ENCODE results near the gene PRAMEF18. TPM values are rescaled to one million over a fixed set of nuclear protein-coding genes. Genes with fewer than 3 reads are reported as not detected.
"Not testable (repeated sequence)": the region's sequence is repeated elsewhere in the genome, so short reads cannot be mapped to it uniquely, and the experiment has no call there.

Gene PRAMEF18
- total RNA-seq, 1 experiment from 2014 or later: not detected

GRCh38 chr1:13228343-13228781, 2.4 kb upstream of the PRAMEF18 start:
- no peaks in the 10 kb centered on the region for H3K36me3 ChIP-seq
- DNase-seq (ENCODE audit: low read depth in 1 of 2, low spot score in 2 of 2): no peak

GRCh38 chr1:13227271-13228055, 1.5 kb upstream of the PRAMEF18 start:
- not testable (repeated sequence) for H3K4me3 ChIP-seq; H3K9me3 ChIP-seq (replicated peaks); H3K27ac ChIP-seq; H3K4me1 ChIP-seq (replicated peaks); H3K36me3 ChIP-seq; H3K27me3 ChIP-seq (replicated peaks); DNase-seq (ENCODE audit: low read depth in 1 of 2, low spot score in 2 of 2)

More at GRCh38 chr1:13228343-13228781, 2.4 kb upstream of the PRAMEF18 start:
- Histone ChIP-seq H3K27ac (no peak overlapping the region), H3K4me3 (no peak overlapping the region), H3K27me3 (replicated peaks) (0 out of 2 replicates have a peak, but pooled peaks cover 2% of the 10 kb centered on the region), H3K9me3 (replicated peaks) (peaks cover 4% of the 10 kb centered on the region; the same call in 1 of the 2 replicates), H3K4me1 (replicated peaks) (no peaks in the 10 kb centered on the region)

GRCh38 chr1:13224480-13225060, 1.4 kb downstream of the PRAMEF18 start:
- no peaks in the 10 kb centered on the region for H3K36me3 ChIP-seq
- H3K4me3 ChIP-seq: no peak overlapping the region
- no peak for DNase-seq (ENCODE audit: low read depth in 1 of 2, low spot score in 2 of 2)
- peaks cover 4% of the 10 kb centered on the region; the same call in 1 of the 2 replicates for H3K9me3 ChIP-seq (replicated peaks)
- no peak overlapping the region for H3K27ac ChIP-seq
- H3K27me3 ChIP-seq (replicated peaks): 0 out of 2 replicates have a peak, but pooled peaks cover 2% of the 10 kb centered on the region
- H3K4me1 ChIP-seq (replicated peaks): no peaks in the 10 kb centered on the region

- not testable (repeated sequence) for H3K4me3 ChIP-seq; H3K4me1 ChIP-seq (replicated peaks); H3K27ac ChIP-seq; H3K9me3 ChIP-seq (replicated peaks); H3K36me3 ChIP-seq; H3K27me3 ChIP-seq (replicated peaks); DNase-seq (ENCODE audit: low read depth in 1 of 2, low spot score in 2 of 2)
These were observed 3.2 kb downstream of the PRAMEF18 start for GRCh38 chr1:13222788-13223187.

GRCh38 chr1:13219203-13219602, 6.8 kb downstream of the PRAMEF18 start:
- not testable (repeated sequence) for H3K27ac ChIP-seq, H3K4me3 ChIP-seq

GRCh38 chr1:13216619-13217018, 9.3 kb downstream of the PRAMEF18 start:
- H3K27ac ChIP-seq; H3K4me3 ChIP-seq; H3K9me3 ChIP-seq (replicated peaks); H3K4me1 ChIP-seq (replicated peaks); H3K36me3 ChIP-seq; DNase-seq (ENCODE audit: low read depth in 1 of 2, low spot score in 2 of 2); H3K27me3 ChIP-seq (replicated peaks): not testable (repeated sequence)

More at GRCh38 chr1:13219203-13219602, 6.8 kb downstream of the PRAMEF18 start:
- H3K9me3 ChIP-seq (replicated peaks); H3K27me3 ChIP-seq (replicated peaks); H3K4me1 ChIP-seq (replicated peaks); DNase-seq (ENCODE audit: low read depth in 1 of 2, low spot score in 2 of 2); H3K36me3 ChIP-seq: not testable (repeated sequence)

GRCh38 chr1:13208712-13209111, 17.2 kb downstream of the PRAMEF18 start:
- not testable (repeated sequence) for H3K4me3 ChIP-seq; DNase-seq (ENCODE audit: low read depth in 1 of 2, low spot score in 2 of 2); H3K36me3 ChIP-seq

GRCh38 chr1:13201309-13201708, 24.6 kb downstream of the PRAMEF18 start, which contains the start of gene PRAMEF13:
PRAMEF13 (minus strand) TSS chr1:13201409; CDS start chr1:13199589, 1,820 bp downstream.
- not testable (repeated sequence) for DNase-seq (ENCODE audit: low read depth in 1 of 2, low spot score in 2 of 2); H3K36me3 ChIP-seq; H3K9me3 ChIP-seq (replicated peaks); H3K27me3 ChIP-seq (replicated peaks); H3K4me1 ChIP-seq (replicated peaks); H3K4me3 ChIP-seq; H3K27ac ChIP-seq

More at GRCh38 chr1:13208712-13209111, 17.2 kb downstream of the PRAMEF18 start:
- H3K9me3 ChIP-seq (replicated peaks); H3K27me3 ChIP-seq (replicated peaks); H3K4me1 ChIP-seq (replicated peaks); H3K27ac ChIP-seq: not testable (repeated sequence)

Other genes starting within 250 kb of the PRAMEF18 start
- not detected in 2 replicates for gene PRAMEF27, start 169.6 kb downstream of the PRAMEF18 start, total RNA-seq (2014; rRNA removed; shearing (Covaris generic))
- gene HNRNPCL3, start 165.4 kb downstream of the PRAMEF18 start, total RNA-seq (2014; rRNA removed; shearing (Covaris generic)): not detected in 2 replicates
- not detected in 2 replicates for gene PRAMEF25, start 155.4 kb downstream of the PRAMEF18 start, total RNA-seq (2014; rRNA removed; shearing (Covaris generic))
- not detected in 2 replicates for gene HNRNPCL2, start 109.3 kb downstream of the PRAMEF18 start, total RNA-seq (2014; rRNA removed; shearing (Covaris generic))
- gene PRAMEF26, start 70.1 kb downstream of the PRAMEF18 start, total RNA-seq (2014; rRNA removed; shearing (Covaris generic)): not detected in 2 replicates
- gene HNRNPCL4, start 60.5 kb downstream of the PRAMEF18 start, total RNA-seq (2014; rRNA removed; shearing (Covaris generic)): not detected in 2 replicates
- not detected in 2 replicates for gene PRAMEF9, start 54.3 kb downstream of the PRAMEF18 start, total RNA-seq (2014; rRNA removed; shearing (Covaris generic))
- not detected in 2 replicates for gene PRAMEF13, start 24.7 kb downstream of the PRAMEF18 start, total RNA-seq (2014; rRNA removed; shearing (Covaris generic))
- not detected in 2 replicates for gene PRAMEF5, start 28.0 kb upstream of the PRAMEF18 start, total RNA-seq (2014; rRNA removed; shearing (Covaris generic))
- gene PRAMEF8, start 59.0 kb upstream of the PRAMEF18 start, total RNA-seq (2014; rRNA removed; shearing (Covaris generic)): not detected in 2 replicates
- gene PRAMEF33, start 77.4 kb upstream of the PRAMEF18 start, total RNA-seq (2014; rRNA removed; shearing (Covaris generic)): not detected in 2 replicates
- gene PRAMEF15, start 89.4 kb upstream of the PRAMEF18 start, total RNA-seq (2014; rRNA removed; shearing (Covaris generic)): not detected in 2 replicates
- not detected in 2 replicates for gene PRAMEF14, start 121.0 kb upstream of the PRAMEF18 start, total RNA-seq (2014; rRNA removed; shearing (Covaris generic))
- gene PRAMEF19, start 145.8 kb upstream of the PRAMEF18 start, total RNA-seq (2014; rRNA removed; shearing (Covaris generic)): not detected in 2 replicates
- gene PRAMEF17, start 163.5 kb upstream of the PRAMEF18 start, total RNA-seq (2014; rRNA removed; shearing (Covaris generic)): not detected in 2 replicates
- gene PRAMEF20, start 184.3 kb upstream of the PRAMEF18 start, total RNA-seq (2014; rRNA removed; shearing (Covaris generic)): 0.16 and 1.7 TPM in 2 replicates

Measured in SJSA1 (cell line).